GM23338 (cell line): ENCODE data around the gene AP3D1. TPM values are rescaled to one million over a fixed set of nuclear protein-coding genes. Genes with fewer than 3 reads are reported as not detected.

Experiments used
- ATAC-seq: fragments of 200-7000 bp; cut with Tn5 transposase; 3 replicates; pipeline ENCODE4 v1.9.1; 2020
- DNase-seq: peaks from one replicate; pipeline ENCODE4 v3.0.0-alpha.2; 2015; ENCODE audit warnings: low spot score
- H2AFZ ChIP-seq: fragments of 200-600 bp; sonication (generic); 2 replicates; pipeline ENCODE4 v1.8.0; 2016; ENCODE audit warnings: antibody characterized with exemption, mild to moderate bottlenecking, moderate library complexity
- H3F3A ChIP-seq: fragments of 200-600 bp; sonication (generic); replicated peaks from 2 replicates; pipeline ENCODE4 v1.8.0; 2017; ENCODE audit warnings: antibody characterized with exemption, mixed run types, low read depth
- H3K27ac ChIP-seq: fragments of 200-600 bp; sonication (generic); 2 replicates; pipeline ENCODE4 v1.6.1; 2016; ENCODE audit warnings: low read depth
- H3K27me3 ChIP-seq: fragments of 200-600 bp; sonication (generic); 2 replicates; pipeline ENCODE4 v1.8.0; 2016; ENCODE audit warnings: mild to moderate bottlenecking, mixed run types, moderate library complexity; ENCODE audit not compliant: insufficient read depth
- H3K36me3 ChIP-seq: fragments of 200-600 bp; sonication (generic); 2 replicates; pipeline ENCODE4 v1.8.0; 2016; ENCODE audit warnings: mild to moderate bottlenecking; ENCODE audit not compliant: insufficient read depth
- H3K4me1 ChIP-seq: fragments of 200-600 bp; sonication (generic); 2 replicates; pipeline ENCODE4 v1.8.0; 2016; ENCODE audit warnings: mild to moderate bottlenecking, moderate library complexity; ENCODE audit not compliant: insufficient read depth
- H3K4me2 ChIP-seq: fragments of 200-600 bp; sonication (generic); 2 replicates; pipeline ENCODE4 v1.7.1; 2017; ENCODE audit warnings: mixed run types
- H3K4me3 ChIP-seq: fragments of 200-600 bp; sonication (generic); 2 replicates; pipeline ENCODE4 v1.6.1; 2016; ENCODE audit warnings: mixed run types
- H3K79me2 ChIP-seq: fragments of 200-600 bp; sonication (generic); replicated peaks from 2 replicates; pipeline ENCODE4 v1.8.0; 2017; ENCODE audit warnings: mild to moderate bottlenecking; ENCODE audit not compliant: insufficient read depth
- H3K9me2 ChIP-seq: fragments of 200-600 bp; sonication (generic); 2 replicates; pipeline ENCODE4 v1.8.0; 2017; ENCODE audit not compliant: insufficient read depth
- H4K20me1 ChIP-seq: fragments of 200-600 bp; sonication (generic); replicated peaks from 2 replicates; pipeline ENCODE4 v1.8.0; 2017; ENCODE audit warnings: mild to moderate bottlenecking; ENCODE audit not compliant: insufficient read depth
- H3K27ac Mint-ChIP-seq: 2 replicates; pipeline ENCODE4 v1.8.0; 2020; ENCODE audit warnings: inconsistent platforms, mild to moderate bottlenecking, moderate library complexity, mixed read lengths
- H3K27me3 Mint-ChIP-seq: 3 replicates; pipeline ENCODE4 v1.8.0; 2022; ENCODE audit warnings: low read depth, mild to moderate bottlenecking, moderate library complexity, mixed read lengths, inconsistent platforms; ENCODE audit not compliant: insufficient read depth, poor library complexity
- H3K36me3 Mint-ChIP-seq: 3 replicates; pipeline ENCODE4 v1.8.0; 2021; ENCODE audit warnings: low read depth, mild to moderate bottlenecking, inconsistent platforms, moderate library complexity, mixed read lengths
- H3K4me1 Mint-ChIP-seq: 3 replicates; pipeline ENCODE4 v1.8.0; 2020; ENCODE audit warnings: mild to moderate bottlenecking, inconsistent platforms, mixed read lengths
- H3K4me3 Mint-ChIP-seq: 3 replicates; pipeline ENCODE4 v1.8.0; 2021; ENCODE audit warnings: moderate library complexity, mild to moderate bottlenecking, inconsistent platforms, mixed read lengths
- H3K9me3 Mint-ChIP-seq: 3 replicates; pipeline ENCODE4 v1.8.0; 2020; ENCODE audit warnings: moderate library complexity, mild to moderate bottlenecking, inconsistent platforms, mixed read lengths
- CREB1 ChIP-seq: fragments of 250-450 bp; sonication (Bioruptor Pico); IDR thresholded peaks from 2 replicates; pipeline ENCODE4 v1.5.0; 2020; ENCODE audit warnings: low read depth, mild to moderate bottlenecking, moderate library complexity
- CTCF ChIP-seq, 2 experiments: fragments of 200-600 bp in 1 of 2; sonication (generic) in 1 of 2; conservative IDR thresholded peaks; 2 replicates each; pipeline versions ENCODE4 v1.5.1 to v1.6.1; 2016 to 2017; ENCODE audit warnings: antibody characterized with exemption in 2 of 2, low read depth in 2 of 2, mild to moderate bottlenecking in 2 of 2, moderate library complexity in 1 of 2
- ETS1 ChIP-seq: IDR thresholded peaks from 2 replicates; pipeline ENCODE4 v1.6.1; 2016; ENCODE audit warnings: antibody characterized with exemption
- EZH2 ChIP-seq: fragments of 200-600 bp; sonication (generic); IDR thresholded peaks from one replicate; pipeline ENCODE4 v1.8.0; 2017; ENCODE audit warnings: antibody characterized with exemption, mild to moderate bottlenecking, low read depth; ENCODE audit not compliant: unreplicated experiment
- EZH2phosphoT487 ChIP-seq: fragments of 200-600 bp; sonication (generic); IDR thresholded peaks from one replicate; pipeline ENCODE4 v1.8.1; 2018; ENCODE audit warnings: antibody characterized with exemption; ENCODE audit not compliant: unreplicated experiment
- JUNB ChIP-seq: IDR thresholded peaks from one replicate; pipeline ENCODE4 v1.6.1; 2016; ENCODE audit warnings: antibody characterized with exemption; ENCODE audit not compliant: unreplicated experiment
- NANOG ChIP-seq: IDR thresholded peaks from 2 replicates; pipeline ENCODE4 v1.6.1; 2016; ENCODE audit warnings: antibody characterized with exemption, borderline replicate concordance
- POLR2AphosphoS5 ChIP-seq: IDR thresholded peaks from 2 replicates; pipeline ENCODE4 v1.6.1; 2016; ENCODE audit warnings: antibody characterized with exemption, low read depth
- REST ChIP-seq: IDR thresholded peaks from one replicate; pipeline ENCODE4 v1.6.1; 2018; ENCODE audit warnings: antibody characterized with exemption; ENCODE audit not compliant: unreplicated experiment
- STAT1 ChIP-seq: IDR thresholded peaks from one replicate; pipeline ENCODE4 v1.6.1; 2016; ENCODE audit warnings: antibody characterized with exemption; ENCODE audit not compliant: unreplicated experiment
- ZNF114 ChIP-seq: fragments of 250-450 bp; sonication (Bioruptor Pico); IDR thresholded peaks from 2 replicates; pipeline ENCODE4 v1.5.0; 2020; ENCODE audit warnings: mild to moderate bottlenecking, moderate library complexity
- ZNF331 ChIP-seq: fragments of 250-450 bp; sonication (Bioruptor Pico); IDR thresholded peaks from 2 replicates; pipeline ENCODE4 v1.5.0; 2020; ENCODE audit warnings: low read depth, mild to moderate bottlenecking, moderate library complexity
- ZNF462 ChIP-seq: fragments of 250-450 bp; sonication (Bioruptor Pico); IDR thresholded peaks from 2 replicates; pipeline ENCODE4 v1.5.0; 2020; ENCODE audit warnings: mild to moderate bottlenecking, moderate library complexity
- polyA plus RNA-seq: library from polyadenylated mRNA; unstranded; fragments of >200 nt; fragmentation: Nextera tagmentation; extraction: Ambion mirVana; gene quantifications from 2 replicates; pipeline ENCODE4 v1.2.1, GENCODE V29; 2016
- total RNA-seq: library from RNA; depleted of rRNA; stranded (reverse); fragments of >200 nt; shearing (Covaris generic); gene quantifications from 2 replicates; pipeline ENCODE4 v1.2.3, GENCODE V29; 2014

Gene AP3D1
- total and polyA plus RNA-seq, 2 experiments from 2014 or later: 101 to 236 TPM

- no peak overlapping the region for H3K27ac ChIP-seq
- H3K4me2 ChIP-seq: no peak overlapping the region
- peaks cover 22% of the 10 kb centered on the region for H4K20me1 ChIP-seq
- peaks cover 84% of the 10 kb centered on the region for H3K79me2 ChIP-seq
- H2AFZ ChIP-seq: no peak overlapping the region
- Mint-ChIP-seq H3K4me1 (no peaks in the 10 kb centered on the region; the same call in 2 of the 3 replicates), H3K4me3 (no peak overlapping the region), H3K36me3 (peaks cover 11% of the 10 kb centered on the region), H3K27ac (0 out of 2 replicates have a peak overlapping the region, but pooled peaks have one; percentile 64), H3K27me3 (peaks cover 10% of the 10 kb centered on the region), H3K9me3 (no peaks in the 10 kb centered on the region)
- no peak overlapping the region for H3K4me3 ChIP-seq
- no peak for ATAC-seq
- no peaks in the 10 kb centered on the region for H3K9me2 ChIP-seq
- no peak for DNase-seq
- no peaks in the 10 kb centered on the region for H3K36me3 ChIP-seq
- H3K4me1 ChIP-seq: no peaks in the 10 kb centered on the region
- H3K27me3 ChIP-seq: no peaks in the 10 kb centered on the region
- TF ChIP-seq STAT1 (no peak), CTCF (conservative IDR thresholded peaks at IDR 0.05; ENCODE audit: low read depth in 2 of 2) (no peak), ETS1 (no peak), POLR2AphosphoS5 (no peak), NANOG (no peak), ZNF331 (CRISPR knock-in tag) (no peak), JUNB (no peak), EZH2phosphoT487 (no peak), ZNF114 (CRISPR knock-in tag) (no peak), CREB1 (CRISPR knock-in tag) (no peak), ZNF462 (no peak), EZH2 (no peak), REST (no peak)
- 0 out of 2 replicates have a peak, but pooled peaks cover 5% of the 10 kb centered on the region for H3F3A ChIP-seq
Observed at GRCh38 chr19:2180114-2180513, 28.7 kb upstream of the AP3D1 start.
